GM21529 (cell line): ENCODE results near the gene CD247.

ENCODE experiments used
- ATAC-seq: cut with Tn5 transposase; IDR thresholded peaks from one replicate; pipeline ENCODE4 v1.9.1; 2021; ENCODE audit not compliant: unreplicated experiment

The CD247 gene

GRCh38 chr1:167463875-167464575 is 54.3 kb downstream of the CD247 start:
- ATAC-seq, result no peak

GRCh38 chr1:167463080-167463479 is 55.2 kb downstream of the CD247 start:
- no peak for ATAC-seq

GRCh38 chr1:167462341-167462740 is 56.0 kb downstream of the CD247 start:
- no peak for ATAC-seq

- no peak for ATAC-seq
These were observed 57.5 kb downstream of the CD247 start for GRCh38 chr1:167460836-167461235.

GRCh38 chr1:167457936-167458584 is 60.3 kb downstream of the CD247 start:
- no peak for ATAC-seq

GRCh38 chr1:167456926-167457325 is 61.4 kb downstream of the CD247 start:
- no peak for ATAC-seq

GRCh38 chr1:167456524-167456923 is 61.8 kb downstream of the CD247 start:
- ATAC-seq, result no peak

GRCh38 chr1:167455786-167456446 is 62.4 kb downstream of the CD247 start:
- ATAC-seq, result peak; percentile 33

GRCh38 chr1:167454894-167455785 is 63.2 kb downstream of the CD247 start:
- ATAC-seq, result peak; percentile 68

- ATAC-seq, result no peak
These were observed 63.9 kb downstream of the CD247 start for GRCh38 chr1:167454304-167454893.

GRCh38 chr1:167453123-167453522 is 65.2 kb downstream of the CD247 start:
- no peak for ATAC-seq

- ATAC-seq, result no peak
These were observed 65.8 kb downstream of the CD247 start for GRCh38 chr1:167452483-167452882.

- no peak for ATAC-seq
These were observed 67.5 kb downstream of the CD247 start for GRCh38 chr1:167450843-167451242.

- no peak for ATAC-seq
These were observed 70.7 kb downstream of the CD247 start for GRCh38 chr1:167447521-167448136.

- ATAC-seq, result no peak
These were observed 71.4 kb downstream of the CD247 start for GRCh38 chr1:167446966-167447365.

- ATAC-seq, result no peak
These were observed 74.6 kb downstream of the CD247 start for GRCh38 chr1:167443757-167444156.

GRCh38 chr1:167442854-167443565 is 75.3 kb downstream of the CD247 start:
- no peak for ATAC-seq

GRCh38 chr1:167442142-167442848 is 76.0 kb downstream of the CD247 start:
- peak; percentile 86 for ATAC-seq

- no peak for ATAC-seq
These were observed 77.1 kb downstream of the CD247 start for GRCh38 chr1:167441222-167441621.
